ENCODE data around the gene CHRNA9. TPM values are rescaled to one million over a fixed set of nuclear protein-coding genes. Genes with fewer than 3 reads are reported as not detected.

The CHRNA9 gene
- total RNA-seq, 1 experiment from 2014 or later = not detected

GRCh38 chr4:40335525-40335894 lies 377 bp downstream of the CHRNA9 start:
- ChIA-PET POLR2A (no interaction called here), CTCF (no interaction called here)
- H3K4me3 ChIP-seq (ENCODE audit: low read depth in 2 of 2, low read length in 2 of 2) = no peak overlapping the region
- ATAC-seq (no peak), DNase-seq (ENCODE audit: low read depth, low spot score) (no peak)
- BruUV-seq (replicated peaks) = no TSS peak
- intact Hi-C loops (cut with micrococcal nuclease; ENCODE audit: unreplicated experiment) = no loop called here
- in situ Hi-C loops (cut with HindIII; ENCODE audit: low pct_unique_long_range_greater_than_20kb, low sequenced_read_pairs) = no loop called here
- H3K36me3 ChIP-seq (ENCODE audit: control insufficient read depth, insufficient read depth, low read length) = no peaks in the 10 kb centered on the region
- TF ChIP-seq CTCF (IDR thresholded peaks at IDR 0.05) = no peak
- TF ChIP-seq TCF7L2 (IDR thresholded peaks at IDR 0.05; ENCODE audit: low read depth, low read length) = no peak
- TF ChIP-seq SIN3A (IDR thresholded peaks at IDR 0.05; ENCODE audit: borderline replicate concordance, insufficient read depth, low read depth, low read length) = no peak
- no peak for TF ChIP-seq POLR2AphosphoS5 (IDR thresholded peaks at IDR 0.05; ENCODE audit: low read depth, low read length)
- no peak for TF ChIP-seq REST (IDR thresholded peaks at IDR 0.05; ENCODE audit: insufficient read depth in 1 of 2, low read depth in 2 of 2, low read length in 1 of 2)
- no peaks in the 10 kb centered on the region for H3K27me3 ChIP-seq (ENCODE audit: control insufficient read depth, insufficient read depth, low read length)
- no peaks in the 10 kb centered on the region for H3K4me1 ChIP-seq (ENCODE audit: control insufficient read depth, insufficient read depth, low read length)
- H3K27ac ChIP-seq (ENCODE audit: low read length) = no peak overlapping the region
- no peaks in the 10 kb centered on the region for H3K9me3 ChIP-seq (ENCODE audit: control insufficient read depth, insufficient read depth, low read depth, low read length)

- H3K36me3 ChIP-seq (ENCODE audit: control insufficient read depth, insufficient read depth, low read length) = no peaks in the 10 kb centered on the region
- CTCF ChIA-PET = no interaction called here
- no peaks in the 10 kb centered on the region for H3K4me1 ChIP-seq (ENCODE audit: control insufficient read depth, insufficient read depth, low read length)
- H3K9me3 ChIP-seq (ENCODE audit: control insufficient read depth, insufficient read depth, low read depth, low read length) = no peaks in the 10 kb centered on the region
- intact Hi-C loops (cut with micrococcal nuclease; ENCODE audit: unreplicated experiment) = no loop called here
- H3K27me3 ChIP-seq (ENCODE audit: control insufficient read depth, insufficient read depth, low read length) = no peaks in the 10 kb centered on the region
- H3K4me3 ChIP-seq (ENCODE audit: low read depth in 2 of 2, low read length in 2 of 2) = no peak overlapping the region
- no TSS peak for BruUV-seq (replicated peaks)
- H3K27ac ChIP-seq (ENCODE audit: low read length) = no peak overlapping the region
- no peak for TF ChIP-seq POLR2AphosphoS5 (IDR thresholded peaks at IDR 0.05; ENCODE audit: low read depth, low read length)
- no peak for TF ChIP-seq SIN3A (IDR thresholded peaks at IDR 0.05; ENCODE audit: borderline replicate concordance, insufficient read depth, low read depth, low read length)
- TF ChIP-seq REST (IDR thresholded peaks at IDR 0.05; ENCODE audit: insufficient read depth in 1 of 2, low read depth in 2 of 2, low read length in 1 of 2) = no peak
- TF ChIP-seq TCF7L2 (IDR thresholded peaks at IDR 0.05; ENCODE audit: low read depth, low read length) = no peak
- no peak for TF ChIP-seq CTCF (IDR thresholded peaks at IDR 0.05)
- in situ Hi-C loops (cut with HindIII; ENCODE audit: low pct_unique_long_range_greater_than_20kb, low sequenced_read_pairs) = no loop called here
- ATAC-seq = no peak
- POLR2A ChIA-PET = no interaction called here
- no peak for DNase-seq (ENCODE audit: low read depth, low spot score)
Observed at GRCh38 chr4:40337051-40337450, 1.9 kb downstream of the CHRNA9 start.
